NCI-H1694 treated with DMSO at 0.1 percent for 48 hours (cell line): ENCODE data around the gene ADGRB3.
"Not testable (repeated sequence)": the region's sequence is repeated elsewhere in the genome, so short reads cannot be mapped to it uniquely, and the experiment has no call there.

Source experiments
- DNase-seq: peaks from one replicate; lab custom pipeline; 2025; lab: John Stamatoyannopoulos, UW

Gene ADGRB3

GRCh38 chr6:68649669-68650068 is 14.6 kb downstream of the ADGRB3 start:
- DNase-seq, result no peak

- no peak for DNase-seq
These were observed 15.1 kb downstream of the ADGRB3 start for GRCh38 chr6:68650142-68650541.

GRCh38 chr6:68651011-68651985 is 16.2 kb downstream of the ADGRB3 start:
- no peak for DNase-seq

GRCh38 chr6:68652117-68652536 is 17.0 kb downstream of the ADGRB3 start:
- no peak for DNase-seq

- DNase-seq, result no peak
These were observed 18.1 kb downstream of the ADGRB3 start for GRCh38 chr6:68653074-68653705.

GRCh38 chr6:68653706-68654089 is 18.6 kb downstream of the ADGRB3 start:
- no peak for DNase-seq

GRCh38 chr6:68654134-68654533 is 19.1 kb downstream of the ADGRB3 start:
- DNase-seq, result no peak

- DNase-seq, result no peak
These were observed 19.9 kb downstream of the ADGRB3 start for GRCh38 chr6:68655028-68655427.

GRCh38 chr6:68657374-68658139 is 22.5 kb downstream of the ADGRB3 start:
- no peak for DNase-seq

GRCh38 chr6:68658338-68658737 is 23.3 kb downstream of the ADGRB3 start:
- no peak for DNase-seq

- no peak for DNase-seq
These were observed 38.2 kb downstream of the ADGRB3 start for GRCh38 chr6:68673255-68673654.

GRCh38 chr6:68675548-68675947 is 40.5 kb downstream of the ADGRB3 start:
- no peak for DNase-seq

- not testable (repeated sequence) for DNase-seq
These were observed 41.0 kb downstream of the ADGRB3 start for GRCh38 chr6:68676094-68676493.

- no peak for DNase-seq
These were observed 42.0 kb downstream of the ADGRB3 start for GRCh38 chr6:68677058-68677457.

GRCh38 chr6:68679399-68679798 is 44.3 kb downstream of the ADGRB3 start:
- no peak for DNase-seq

- no peak for DNase-seq
These were observed 45.2 kb downstream of the ADGRB3 start for GRCh38 chr6:68680264-68680663.

- DNase-seq, result no peak
These were observed 54.8 kb downstream of the ADGRB3 start for GRCh38 chr6:68689910-68690309.

GRCh38 chr6:68691120-68691519 is 56.0 kb downstream of the ADGRB3 start:
- no peak for DNase-seq

- no peak for DNase-seq
These were observed 58.2 kb downstream of the ADGRB3 start for GRCh38 chr6:68693271-68693670.

GRCh38 chr6:68695403-68695802 is 60.3 kb downstream of the ADGRB3 start:
- DNase-seq, result no peak

- no peak for DNase-seq
These were observed 60.8 kb downstream of the ADGRB3 start for GRCh38 chr6:68695838-68696237.

- no peak for DNase-seq
These were observed 62.3 kb downstream of the ADGRB3 start for GRCh38 chr6:68697394-68697793.

GRCh38 chr6:68701159-68701558 is 66.1 kb downstream of the ADGRB3 start:
- no peak for DNase-seq
